Transverse colon (tissue), 4 donors: ENCODE data around the gene VWA7. TPM values are rescaled to one million over a fixed set of nuclear protein-coding genes. Genes with fewer than 3 reads are reported as not detected.

Experiments
- DNase-seq: peaks from one replicate; pipeline ENCODE4 v3.0.0-alpha.2; 2019
- H3K27ac ChIP-seq, 4 donors: fragments of 200-600 bp; sonication (generic); 2 replicates each; pipeline ENCODE4 v1.5.1; 2016 to 2018; ENCODE audit warnings: inconsistent platforms in 4 of 4
- H3K27me3 ChIP-seq: fragments of 200-600 bp; sonication (generic); 2 replicates; pipeline ENCODE4 v1.5.1; 2017; ENCODE audit warnings: inconsistent platforms
- H3K36me3 ChIP-seq, 4 donors: fragments of 200-600 bp; sonication (generic); 2 replicates each; pipeline ENCODE4 v1.5.1; 2017 to 2019; ENCODE audit warnings: inconsistent platforms in 4 of 4
- H3K4me1 ChIP-seq, 4 donors: fragments of 200-600 bp; sonication (generic); 2 replicates each; pipeline ENCODE4 v1.5.1; 2017 to 2020; ENCODE audit warnings: inconsistent platforms in 4 of 4
- H3K4me3 ChIP-seq, 4 donors: fragments of 200-600 bp; sonication (generic); 1 replicate in 1 of 4; 2 replicates in 3 of 4; pipeline versions ENCODE4 v1.5.1 to v1.6.1; 2017 to 2019; ENCODE audit warnings: inconsistent platforms in 4 of 4
- H3K9me3 ChIP-seq, 2 donors: fragments of 200-600 bp; sonication (generic); 2 replicates each; pipeline ENCODE4 v1.5.1; 2017 to 2019; ENCODE audit warnings: inconsistent platforms in 2 of 2
- EP300 ChIP-seq: sonication (generic); formaldehyde crosslinking; IDR thresholded peaks from one replicate; pipeline ENCODE4 v1.6.1; 2017; ENCODE audit warnings: antibody characterized with exemption, low read depth
- POLR2A ChIP-seq: fragments of 450-650 bp; IDR thresholded peaks from one replicate; pipeline ENCODE4 v1.6.1; 2016; ENCODE audit warnings: antibody characterized with exemption, mild to moderate bottlenecking, moderate library complexity
- POLR2AphosphoS5 ChIP-seq, 3 donors: sonication (generic); formaldehyde crosslinking; IDR thresholded peaks; one replicate each; pipeline ENCODE4 v1.6.1; 2016; ENCODE audit warnings: antibody characterized with exemption in 3 of 3
- WGBS, 2 donors: methylation state at CpG; one replicate each; pipeline ENCODE4 v1.1.5; 2018; ENCODE audit warnings: low coverage in 1 of 2; 5-methylcytosine and 5-hydroxymethylcytosine counted together
- in situ Hi-C, 4 donors: fragments of 200-750 bp; cut with MboI; loops; one replicate each; pipeline versions ENCODE4 v1.15.0 to v1.15.1; 2017; ENCODE audit warnings: low sequenced_read_pairs in 3 of 4, low pct_ligation_motif_present in 1 of 4, low pct_unique_long_range_greater_than_20kb in 1 of 4
- intact Hi-C: fragments of 100-400 bp; cut with DNase I; formaldehyde crosslinking; loops from one replicate; pipeline ENCODE4 v1.15.1; 2023; ENCODE audit warnings: low total_unique reads
- total RNA-seq, 4 donors: library from RNA; depleted of rRNA; stranded (reverse); fragments of >200 nt; gene quantifications; one replicate each; pipeline ENCODE4 v1.1.0, GENCODE V29; 2016
- TF ChIP-seq, protein P1 (sequence below), 5 experiments: fragments of 200-600 bp in 3 of 5; fragments of 450-650 bp in 2 of 5; sonication (generic) in 3 of 5; IDR thresholded peaks; 1 replicate in 2 of 5; 2 replicates in 3 of 5; pipeline ENCODE4 v1.5.1; 2016 to 2017; ENCODE audit warnings: antibody characterized with exemption in 5 of 5, inconsistent platforms in 3 of 5, mild to moderate bottlenecking in 2 of 5, moderate library complexity in 1 of 5

The VWA7 gene
- total RNA-seq, 4 donors from 2014 or later: 7.6 to 22.1 (median 9.6) TPM

DNA sequence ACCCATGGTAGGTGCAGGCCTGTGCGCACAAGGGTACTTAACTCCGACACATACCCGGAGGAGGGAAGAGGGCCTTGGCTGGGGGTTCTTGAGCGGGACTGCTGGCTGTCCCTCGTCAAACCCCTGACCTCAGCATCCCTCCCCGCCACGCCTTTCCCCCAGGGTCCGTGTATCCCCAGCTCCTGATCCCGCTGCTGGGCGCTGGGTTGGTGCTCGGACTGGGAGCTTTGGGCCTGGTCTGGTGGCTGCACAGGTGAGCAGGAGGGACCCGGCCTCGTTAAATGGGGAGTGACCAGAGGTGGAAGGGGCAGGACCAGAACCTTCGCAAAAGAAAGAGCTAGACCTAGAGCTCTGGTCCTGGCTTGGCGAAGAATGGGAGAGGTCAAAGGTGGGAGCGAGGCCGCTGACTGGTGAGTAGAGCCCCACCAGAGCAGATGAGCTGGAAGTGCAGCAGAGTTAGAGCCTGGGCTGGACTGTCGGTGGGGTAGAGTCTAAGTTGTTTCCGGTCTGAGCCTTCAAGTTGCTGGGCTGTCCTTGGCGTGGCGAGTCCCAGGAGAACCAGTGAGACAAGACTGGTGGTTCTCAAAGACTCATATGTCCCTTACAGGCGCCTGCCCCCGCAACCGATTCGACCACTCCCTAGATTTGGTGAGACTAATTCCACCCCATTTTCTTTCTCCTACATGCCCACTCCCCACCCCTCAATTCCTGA lies 53.0 kb downstream of the VWA7 start:
- 89% methylated on average over 24 of the region's 25 CpGs; no CpG with 5 or more reads in 1 of the 2 donors for WGBS, 2 donors
- H3K4me3 ChIP-seq: no peak overlapping the region
- intact Hi-C loops (no loop called here), in situ Hi-C loops (no loop called here)
- TF ChIP-seq POLR2A (no peak), EP300 (no peak), POLR2AphosphoS5 (IDR thresholded peaks at IDR 0.05) (peak in 1 of 3 donors; percentile 18)
- H3K27ac ChIP-seq: no peak overlapping the region
- H3K9me3 ChIP-seq: no peaks in the 10 kb centered on the region
- H3K36me3 ChIP-seq: no peaks in the 10 kb centered on the region
- H3K4me1 ChIP-seq: peaks cover 14 to 36% (median 25%) of the 10 kb centered on the region in 4 donors
- no peak for DNase-seq
- no peaks in the 10 kb centered on the region for H3K27me3 ChIP-seq

DNA sequence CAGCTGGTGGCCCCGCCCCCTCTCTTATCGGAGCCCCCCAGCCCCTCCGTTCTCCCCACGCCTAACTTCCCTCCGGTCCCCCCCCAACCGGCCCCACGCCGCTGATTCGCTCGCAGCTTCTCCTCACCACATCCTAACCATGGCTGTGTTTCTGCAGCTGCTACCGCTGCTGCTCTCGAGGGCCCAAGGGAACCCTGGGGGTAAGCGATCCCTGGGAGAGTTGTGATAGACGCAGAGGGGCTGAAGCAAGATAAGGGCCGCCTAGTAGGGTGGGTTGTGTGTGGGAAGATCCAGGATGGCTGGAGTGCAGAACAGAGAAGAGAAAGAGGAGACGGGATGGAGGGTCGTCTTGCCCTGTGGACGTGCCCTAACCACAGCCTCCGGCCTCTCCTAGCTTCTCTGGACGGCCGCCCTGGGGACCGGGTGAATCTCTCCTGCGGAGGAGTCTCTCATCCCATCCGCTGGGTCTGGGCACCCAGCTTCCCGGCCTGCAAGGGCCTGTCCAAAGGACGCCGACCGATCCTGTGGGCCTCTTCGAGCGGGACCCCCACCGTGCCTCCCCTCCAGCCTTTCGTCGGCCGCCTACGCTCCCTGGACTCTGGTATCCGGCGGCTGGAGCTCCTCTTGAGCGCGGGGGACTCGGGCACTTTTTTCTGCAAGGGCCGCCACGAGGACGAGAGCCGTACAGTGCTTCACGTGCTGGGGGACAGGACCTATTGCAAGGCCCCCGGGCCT lies 53.7 kb downstream of the VWA7 start, which contains the start of gene MPIG6B:
MPIG6B (plus strand) TSS at position 129 of the 735 bp plus-strand sequence; CDS start at position 140, 11 bp downstream.
- no peak for DNase-seq
- no peaks in the 10 kb centered on the region for H3K27me3 ChIP-seq
- TF ChIP-seq, protein P1, sequence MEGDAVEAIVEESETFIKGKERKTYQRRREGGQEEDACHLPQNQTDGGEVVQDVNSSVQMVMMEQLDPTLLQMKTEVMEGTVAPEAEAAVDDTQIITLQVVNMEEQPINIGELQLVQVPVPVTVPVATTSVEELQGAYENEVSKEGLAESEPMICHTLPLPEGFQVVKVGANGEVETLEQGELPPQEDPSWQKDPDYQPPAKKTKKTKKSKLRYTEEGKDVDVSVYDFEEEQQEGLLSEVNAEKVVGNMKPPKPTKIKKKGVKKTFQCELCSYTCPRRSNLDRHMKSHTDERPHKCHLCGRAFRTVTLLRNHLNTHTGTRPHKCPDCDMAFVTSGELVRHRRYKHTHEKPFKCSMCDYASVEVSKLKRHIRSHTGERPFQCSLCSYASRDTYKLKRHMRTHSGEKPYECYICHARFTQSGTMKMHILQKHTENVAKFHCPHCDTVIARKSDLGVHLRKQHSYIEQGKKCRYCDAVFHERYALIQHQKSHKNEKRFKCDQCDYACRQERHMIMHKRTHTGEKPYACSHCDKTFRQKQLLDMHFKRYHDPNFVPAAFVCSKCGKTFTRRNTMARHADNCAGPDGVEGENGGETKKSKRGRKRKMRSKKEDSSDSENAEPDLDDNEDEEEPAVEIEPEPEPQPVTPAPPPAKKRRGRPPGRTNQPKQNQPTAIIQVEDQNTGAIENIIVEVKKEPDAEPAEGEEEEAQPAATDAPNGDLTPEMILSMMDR (IDR thresholded peaks at IDR 0.05): no peak
- TF ChIP-seq POLR2A: no peak
- no peak for TF ChIP-seq EP300
- TF ChIP-seq POLR2AphosphoS5 (IDR thresholded peaks at IDR 0.05): no peak
- in situ Hi-C loops: no loop called here
- no peaks in the 10 kb centered on the region for H3K36me3 ChIP-seq
- WGBS, 2 donors: 77% methylated on average over 46 of the region's 46 CpGs; no CpG with 5 or more reads in 1 of the 2 donors
- H3K27ac ChIP-seq: no peak within 1 kb of the TSS
- peaks cover 11 to 35% (median 25%) of the 10 kb centered on the region in 4 donors for H3K4me1 ChIP-seq
- H3K9me3 ChIP-seq: no peaks in the 10 kb centered on the region
- H3K4me3 ChIP-seq: no peak within 1 kb of the TSS
- intact Hi-C loops: no loop called here

DNA sequence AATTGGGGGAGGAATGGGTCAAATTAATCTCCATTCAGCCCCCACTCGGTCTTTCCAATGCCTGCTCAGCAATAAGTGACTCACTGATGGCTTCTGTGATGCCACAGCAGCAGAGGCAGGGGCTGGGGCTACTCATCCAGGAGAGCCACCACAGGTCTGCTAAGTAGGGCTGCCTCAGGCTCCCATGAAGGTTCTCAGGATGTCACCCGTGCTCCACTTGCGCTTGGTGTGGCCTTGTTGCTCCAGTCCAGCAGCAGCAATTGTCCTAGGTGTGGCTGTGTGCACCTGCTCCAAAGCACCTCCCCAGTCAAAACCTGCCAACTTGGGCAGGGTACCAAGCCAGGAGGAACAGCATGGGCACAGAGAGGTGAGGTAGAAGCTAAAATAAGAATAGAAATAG lies 55.0 kb downstream of the VWA7 start:
- TF ChIP-seq, protein P1 (IDR thresholded peaks at IDR 0.05): no peak
- TF ChIP-seq POLR2AphosphoS5 (IDR thresholded peaks at IDR 0.05): no peak
- no peak for TF ChIP-seq POLR2A
- no peak for TF ChIP-seq EP300
- intact Hi-C loops (no loop called here), in situ Hi-C loops (no loop called here)
- H3K4me3 ChIP-seq: no peak overlapping the region
- H3K9me3 ChIP-seq: no peaks in the 10 kb centered on the region
- H3K4me1 ChIP-seq: peaks cover 2 to 31% (median 24%) of the 10 kb centered on the region in 4 donors
- no peaks in the 10 kb centered on the region for H3K36me3 ChIP-seq
- DNase-seq: no peak
- no peak overlapping the region for H3K27ac ChIP-seq
- H3K27me3 ChIP-seq: no peaks in the 10 kb centered on the region
- WGBS, 2 donors: 60 to 66% methylated on average over 1 to 3 of the region's 3 CpGs

DNA sequence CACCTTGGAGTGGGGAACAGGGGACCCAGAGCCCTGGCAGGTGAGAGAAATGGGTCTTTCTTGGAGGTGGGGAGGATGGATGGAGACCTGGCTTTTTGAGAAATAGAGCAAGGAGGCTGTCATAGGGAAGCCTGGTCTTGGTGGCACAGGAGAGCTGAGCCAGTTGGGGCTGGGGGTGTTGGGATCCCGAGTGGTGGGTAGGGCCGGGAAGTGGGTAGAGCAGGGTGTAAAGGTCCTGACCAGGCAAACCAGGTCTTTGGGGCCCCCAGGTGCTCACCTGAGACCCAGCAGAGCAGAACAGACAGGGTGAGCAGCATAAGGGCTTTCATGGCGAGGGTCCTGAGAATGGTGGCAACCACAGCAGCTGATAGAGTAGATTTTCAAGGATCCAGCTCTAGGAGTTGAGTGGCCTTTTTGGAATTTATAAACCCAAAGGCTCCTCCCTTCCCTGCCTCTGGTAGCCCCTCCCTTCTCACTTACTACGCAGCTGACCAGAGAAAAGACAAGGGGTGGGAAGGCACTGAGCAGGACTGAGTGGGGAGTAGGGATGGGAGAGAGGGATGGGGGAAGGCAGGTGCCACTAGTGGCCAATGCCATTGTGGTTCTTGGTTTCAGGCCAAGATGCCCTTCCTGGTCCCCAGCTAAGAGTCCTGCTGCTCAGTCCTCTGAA lies 55.6 kb downstream of the VWA7 start, which contains the start of gene LY6G6C:
LY6G6C (minus strand) TSS at position 396 of the 670 bp plus-strand sequence; CDS start at position 329, 67 bp downstream.
- H3K4me1 ChIP-seq: peaks cover 0 to 24% (median 19%) of the 10 kb centered on the region in 4 donors
- no peaks in the 10 kb centered on the region for H3K27me3 ChIP-seq
- H3K36me3 ChIP-seq: no peaks in the 10 kb centered on the region
- intact Hi-C loops (no loop called here), in situ Hi-C loops (no loop called here)
- H3K27ac ChIP-seq: no peak within 1 kb of the TSS
- TF ChIP-seq, protein P1 (IDR thresholded peaks at IDR 0.05): no peak
- TF ChIP-seq POLR2A (no peak), EP300 (no peak), POLR2AphosphoS5 (IDR thresholded peaks at IDR 0.05) (no peak)
- no peaks in the 10 kb centered on the region for H3K9me3 ChIP-seq
- WGBS, 2 donors: 78 to 82% methylated on average over 2 to 4 of the region's 4 CpGs
- DNase-seq: no peak
- H3K4me3 ChIP-seq: no peak within 1 kb of the TSS
